Measurements from ENCODE around the gene ATP2B2.
"Not testable (repeated sequence)": the region's sequence is repeated elsewhere in the genome, so short reads cannot be mapped to it uniquely, and the experiment has no call there.

The ATP2B2 gene

DNA sequence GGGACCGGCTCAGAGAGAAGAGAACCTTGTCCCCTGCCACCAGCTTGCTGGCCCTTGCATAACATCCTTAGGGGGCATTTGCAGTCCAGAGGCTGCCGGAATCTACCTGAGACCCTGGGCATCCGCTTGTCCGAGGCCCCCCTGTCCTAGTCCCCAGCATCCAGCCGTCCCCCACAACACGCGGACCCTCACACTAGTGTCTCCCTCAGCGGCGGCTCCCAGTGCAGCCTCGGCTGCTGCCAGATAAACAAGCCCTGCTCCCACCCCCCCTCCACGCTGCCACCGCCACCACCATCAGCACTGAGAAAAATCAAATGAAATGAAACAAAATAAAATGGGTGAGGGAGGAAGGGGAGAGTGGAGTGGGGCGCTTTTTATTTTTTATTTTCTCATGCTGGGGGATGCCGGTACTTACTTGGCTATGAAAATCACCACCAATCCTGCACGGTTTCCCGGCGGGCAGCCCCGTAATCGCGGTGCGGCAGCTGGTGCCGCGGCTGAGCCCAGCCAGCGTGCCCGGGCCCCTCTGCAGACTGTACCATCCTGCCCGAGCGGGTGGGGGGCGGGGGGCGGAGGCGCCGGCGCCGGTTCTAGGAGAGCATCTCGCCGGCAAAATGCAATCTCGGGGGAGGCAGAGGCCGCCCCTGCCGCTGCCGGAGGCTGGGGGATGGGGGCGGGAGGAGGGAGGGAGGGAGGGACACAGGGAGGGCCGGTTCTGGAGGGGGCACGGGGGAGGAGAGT is at the start of gene ATP2B2:
TSS of gene ATP2B2 (minus strand) at position 537 of the 741 bp plus-strand sequence. CDS start 56,043 bp downstream, outside the sequence.
- peak in 29 of 51 donors; percentile 5 to 68 (median 33) for DNase-seq

DNA sequence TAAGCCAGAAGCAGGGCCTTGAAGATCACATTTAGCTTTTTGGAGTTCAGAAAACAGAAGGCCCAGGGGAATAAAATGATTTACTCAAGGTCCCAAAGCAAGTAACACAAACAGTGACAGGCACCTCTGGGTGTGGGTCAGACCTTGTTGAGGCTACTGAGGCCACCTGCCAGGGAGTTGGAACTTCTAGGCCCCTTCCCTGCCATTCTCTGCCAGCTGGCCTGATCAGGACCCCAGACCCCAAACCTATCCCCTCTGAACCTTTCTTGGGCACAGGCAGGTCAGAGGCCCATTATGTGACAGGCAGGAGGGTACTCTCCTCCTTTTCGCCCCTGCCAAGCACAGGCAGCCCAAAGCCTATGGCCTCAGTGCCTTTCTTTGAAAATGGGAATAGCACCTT is 49.4 kb upstream of the ATP2B2 start:
- DNase-seq, result no peak

DNA sequence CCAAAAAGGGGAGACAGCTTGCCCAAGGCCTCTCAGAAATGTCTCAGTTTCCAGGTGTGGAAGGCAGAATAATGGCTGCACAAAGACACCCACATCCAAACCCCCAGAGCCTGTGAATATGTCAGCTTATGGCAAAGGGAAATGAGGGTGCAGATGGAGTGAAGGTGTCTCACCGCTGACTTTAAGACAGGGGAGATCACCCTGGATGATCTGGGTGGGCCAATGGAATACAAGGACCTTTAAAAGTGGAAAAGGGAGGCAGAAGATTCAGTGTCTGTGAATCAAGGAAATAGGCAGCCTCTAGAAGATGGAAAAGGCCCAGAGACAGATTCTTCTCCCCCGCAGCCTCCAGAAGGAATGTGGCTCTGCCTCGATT is 48.8 kb upstream of the ATP2B2 start:
- no peak for DNase-seq

- peak in 22 of 51 donors; percentile 8 to 69 (median 28) for DNase-seq
Observed at GRCh38 chr3:10553591-10554235, 48.3 kb upstream of the ATP2B2 start.

DNA sequence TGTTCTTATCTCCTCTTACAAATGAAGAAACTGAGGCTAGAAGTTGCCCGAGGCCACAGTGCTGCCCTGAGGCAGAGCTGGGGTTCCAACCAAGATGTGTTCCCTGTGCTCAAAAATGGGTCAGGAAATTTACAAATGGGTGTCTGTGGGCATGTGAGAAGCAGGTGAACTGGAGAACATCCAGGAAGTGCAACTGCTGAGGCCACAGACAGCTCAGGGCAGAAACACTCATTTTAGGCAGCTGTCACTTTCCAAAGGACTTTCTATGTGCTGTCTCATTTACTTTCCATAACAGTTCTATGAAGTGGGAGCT is 47.2 kb upstream of the ATP2B2 start:
- no peak for DNase-seq

- DNase-seq, result peak in 6 of 51 donors; percentile 10 to 78 (median 38)
Observed at GRCh38 chr3:10551821-10552630, 46.6 kb upstream of the ATP2B2 start.

DNA sequence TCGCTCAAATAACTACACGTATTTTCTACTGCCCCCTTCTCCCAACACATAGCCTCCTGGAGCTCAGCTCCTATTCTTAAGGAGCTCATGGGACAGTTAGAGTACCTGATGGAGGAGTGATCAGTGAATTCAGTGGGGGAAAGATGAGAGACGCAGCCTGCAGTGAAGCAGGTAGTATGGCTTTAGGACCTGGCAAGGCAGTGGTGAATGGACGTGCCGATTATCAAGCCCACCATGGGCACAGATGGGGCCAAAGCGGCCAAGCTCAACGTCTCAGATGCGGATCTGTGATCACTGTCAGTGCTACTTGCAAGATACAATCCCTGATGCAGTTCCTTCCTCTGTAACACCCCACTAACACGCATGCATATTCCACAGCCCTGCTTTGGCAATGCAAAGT is 45.8 kb upstream of the ATP2B2 start:
- no peak for DNase-seq

GRCh38 chr3:10550705-10551104 is 45.3 kb upstream of the ATP2B2 start:
- peak in 4 of 51 donors; percentile 10 to 25 (median 17) for DNase-seq

GRCh38 chr3:10549617-10550230 is 44.3 kb upstream of the ATP2B2 start:
- no peak for DNase-seq

DNA sequence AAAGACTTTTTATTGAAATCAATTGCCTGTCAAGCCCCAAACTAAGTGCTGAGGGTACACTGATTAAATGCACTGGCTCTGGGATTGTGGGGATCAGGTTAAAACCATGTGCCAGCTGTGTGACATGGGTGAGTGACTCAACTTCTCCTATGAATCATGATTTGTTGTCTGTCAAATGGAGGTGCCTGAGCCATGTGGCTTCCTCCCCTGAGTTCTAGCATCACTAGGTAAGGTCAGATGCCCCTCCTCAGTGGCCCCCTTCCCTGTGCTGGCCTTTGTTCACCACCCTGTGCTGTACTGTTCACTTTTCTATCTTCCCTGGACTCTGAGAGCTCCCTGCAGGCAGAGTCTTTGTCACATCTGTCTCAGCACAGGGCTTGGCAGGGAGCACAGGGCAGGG is 43.6 kb upstream of the ATP2B2 start:
- no peak for DNase-seq

GRCh38 chr3:10547841-10548783 is 42.7 kb upstream of the ATP2B2 start:
- DNase-seq, result no peak

DNA sequence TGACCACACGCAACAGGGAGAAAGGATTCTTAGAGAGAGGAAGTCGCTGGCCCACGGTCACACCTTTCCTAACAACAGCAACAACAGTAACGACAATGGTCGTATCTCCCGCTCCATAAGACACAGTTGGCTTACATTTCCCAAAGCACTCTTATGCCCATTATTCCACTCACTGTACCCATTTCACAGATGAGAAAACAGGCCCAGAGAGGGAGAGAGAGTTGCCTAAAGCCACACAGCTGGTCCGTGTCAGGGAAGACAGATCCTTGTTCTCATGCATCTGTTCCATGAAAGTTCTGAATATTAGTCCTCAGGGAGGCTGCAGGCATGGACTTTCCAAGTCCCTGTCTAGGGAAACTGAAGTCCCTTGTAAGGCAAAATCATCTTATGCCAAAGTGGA is 42.0 kb upstream of the ATP2B2 start:
- no peak for DNase-seq

DNA sequence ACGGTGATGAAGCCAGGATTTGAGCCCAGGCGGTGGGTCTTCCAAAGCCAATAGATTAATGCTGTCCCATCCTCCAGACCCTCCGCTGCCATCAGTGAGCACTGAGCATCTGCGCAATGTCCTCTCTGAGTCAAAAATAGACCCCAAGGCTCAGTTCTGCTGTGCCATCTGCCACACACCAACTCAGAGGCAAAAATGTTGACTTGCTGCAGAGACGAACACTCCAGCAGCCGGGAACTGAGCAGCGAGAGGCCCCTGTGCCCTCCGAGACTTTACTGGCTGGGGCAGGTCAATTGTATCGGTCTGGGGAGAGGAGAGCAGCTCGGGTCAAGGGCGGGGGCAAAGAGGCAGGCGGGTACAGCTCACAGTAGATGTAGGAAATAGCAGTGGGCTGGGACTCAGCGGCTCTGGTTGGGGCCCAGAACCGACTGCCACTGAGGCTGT is 41.5 kb upstream of the ATP2B2 start:
- DNase-seq, result no peak

DNA sequence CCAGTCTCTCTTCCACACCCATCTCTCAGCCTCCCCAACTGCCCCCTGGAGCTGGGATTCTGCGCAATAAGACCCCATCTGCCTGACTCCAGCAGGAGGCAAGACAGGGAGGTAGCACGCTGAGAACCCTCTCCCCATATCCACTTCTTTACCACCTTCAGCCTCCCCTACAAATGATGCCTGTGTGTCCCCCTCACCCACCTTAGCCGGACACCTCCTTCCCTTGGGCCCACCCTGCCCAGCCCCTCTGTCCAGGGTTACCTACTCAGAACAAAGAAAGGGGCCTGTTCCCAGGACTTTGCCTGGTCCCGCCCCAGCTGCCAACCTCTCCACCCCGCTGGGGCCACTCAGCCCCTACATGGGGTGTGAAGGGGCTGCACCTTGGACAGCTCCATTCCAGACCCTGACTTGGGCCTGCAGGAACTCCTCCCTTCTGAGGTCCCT is 40.8 kb upstream of the ATP2B2 start:
- no peak for DNase-seq

GRCh38 chr3:10542518-10542917 is 37.1 kb upstream of the ATP2B2 start:
- no peak for DNase-seq

GRCh38 chr3:10540347-10540746 is 35.0 kb upstream of the ATP2B2 start:
- not testable (repeated sequence) for DNase-seq

DNA sequence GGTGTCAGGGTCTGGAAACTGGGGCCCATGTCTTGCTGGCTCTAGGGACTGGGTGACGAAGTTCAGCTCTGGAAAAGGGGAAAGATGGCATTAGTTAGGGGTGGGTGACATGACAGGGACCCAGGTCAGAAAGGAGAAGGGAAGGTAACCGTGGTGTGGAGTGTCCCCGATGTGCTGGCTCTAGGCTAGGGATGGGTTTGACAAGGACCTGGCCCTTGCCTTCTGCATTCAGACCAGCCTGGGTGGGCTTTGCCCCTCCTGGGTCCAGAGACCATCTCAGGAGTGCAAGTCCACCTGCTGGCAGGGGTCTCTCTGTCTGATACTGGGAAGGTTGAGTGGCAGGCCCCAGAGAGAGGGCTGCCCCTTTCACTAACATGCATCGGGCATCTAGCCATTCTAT is 28.7 kb upstream of the ATP2B2 start:
- no peak for DNase-seq

DNA sequence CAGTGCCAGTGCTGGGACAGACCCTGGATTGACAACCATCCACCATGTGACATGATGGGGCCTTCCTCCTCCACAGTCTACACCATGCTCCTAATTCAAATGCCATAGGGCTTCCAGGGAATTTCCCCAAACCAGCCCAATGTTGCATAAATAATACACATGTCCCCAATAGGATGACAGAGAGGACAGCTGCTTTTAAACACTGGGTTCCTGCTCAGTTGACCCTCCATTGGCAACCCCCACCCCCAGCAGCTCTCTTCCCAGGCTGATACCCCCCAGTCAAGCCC is 28.3 kb upstream of the ATP2B2 start:
- no peak for DNase-seq

DNA sequence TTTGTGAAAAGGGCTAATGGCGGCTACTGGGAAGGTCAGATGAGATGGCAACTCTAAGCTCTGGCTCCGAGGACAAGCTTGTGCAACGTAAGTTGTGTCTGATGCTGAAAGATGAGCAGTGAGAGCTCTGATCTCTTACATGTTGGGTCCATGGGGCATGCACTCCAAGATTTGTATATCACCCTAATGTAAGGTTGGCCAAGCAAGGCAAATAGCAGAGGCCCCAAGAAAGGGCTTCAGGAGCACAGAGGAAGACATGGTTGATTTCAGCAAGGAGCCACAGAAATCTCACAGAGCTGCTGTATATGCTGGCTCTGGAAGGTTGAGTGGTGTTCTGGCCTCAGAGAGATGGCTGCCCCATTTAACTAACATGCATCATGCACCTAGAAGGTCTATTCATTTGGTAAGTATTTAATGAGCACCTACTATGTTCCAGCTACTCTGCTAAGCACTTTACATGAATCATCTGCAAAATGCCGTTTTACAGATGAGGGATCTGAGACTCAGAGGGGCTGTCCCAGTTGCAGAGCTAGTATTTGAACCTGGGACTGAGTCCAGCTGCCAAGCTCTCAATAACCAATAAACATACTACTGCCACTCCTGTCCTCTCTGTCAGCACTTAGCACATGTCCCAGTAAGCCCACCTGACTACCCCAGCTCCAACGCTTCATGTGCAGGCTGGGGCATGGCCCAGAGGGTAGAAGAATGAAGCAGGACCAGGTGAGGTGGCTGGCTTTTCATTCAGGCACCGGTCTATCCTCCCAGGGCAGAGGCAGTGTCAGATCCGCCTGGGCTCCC is 27.8 kb upstream of the ATP2B2 start:
- no peak for DNase-seq

GRCh38 chr3:10531031-10531430 is 25.6 kb upstream of the ATP2B2 start:
- no peak for DNase-seq

Measured in hypothalamus (tissue), 51 donors.